A549 (cell line): ENCODE results near the gene TMEM132D.

Experiments used
- MAX ChIP-seq: IDR thresholded peaks from 2 replicates; pipeline ENCODE4 v1.6.1; 2012
- TF ChIP-seq, protein P1 (sequence below): fragments of >200 bp; sonication (Bioruptor Twin); formaldehyde crosslinking; IDR thresholded peaks from 3 replicates; pipeline ENCODE4 v1.5.1; 2016

DNA sequence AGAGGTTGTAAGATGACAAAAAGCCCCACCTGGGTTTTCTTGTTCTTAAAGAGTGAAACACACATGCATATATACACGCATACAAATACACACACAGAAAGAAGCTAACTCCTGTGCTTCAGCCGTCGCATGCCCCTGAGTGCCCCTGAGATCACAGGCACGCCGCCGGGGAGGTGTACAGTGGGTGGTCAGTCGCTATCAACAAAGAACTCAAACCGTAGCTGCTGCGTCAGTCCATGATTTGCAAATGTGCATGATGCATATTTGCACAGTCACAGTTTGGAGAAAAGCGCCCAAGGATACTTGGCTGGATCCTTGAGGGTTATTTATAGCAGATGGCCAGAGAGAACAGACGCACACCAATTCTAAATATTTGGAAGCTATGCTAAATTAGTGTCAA lies 206.9 kb downstream of the TMEM132D start:
- TF ChIP-seq, protein P1, sequence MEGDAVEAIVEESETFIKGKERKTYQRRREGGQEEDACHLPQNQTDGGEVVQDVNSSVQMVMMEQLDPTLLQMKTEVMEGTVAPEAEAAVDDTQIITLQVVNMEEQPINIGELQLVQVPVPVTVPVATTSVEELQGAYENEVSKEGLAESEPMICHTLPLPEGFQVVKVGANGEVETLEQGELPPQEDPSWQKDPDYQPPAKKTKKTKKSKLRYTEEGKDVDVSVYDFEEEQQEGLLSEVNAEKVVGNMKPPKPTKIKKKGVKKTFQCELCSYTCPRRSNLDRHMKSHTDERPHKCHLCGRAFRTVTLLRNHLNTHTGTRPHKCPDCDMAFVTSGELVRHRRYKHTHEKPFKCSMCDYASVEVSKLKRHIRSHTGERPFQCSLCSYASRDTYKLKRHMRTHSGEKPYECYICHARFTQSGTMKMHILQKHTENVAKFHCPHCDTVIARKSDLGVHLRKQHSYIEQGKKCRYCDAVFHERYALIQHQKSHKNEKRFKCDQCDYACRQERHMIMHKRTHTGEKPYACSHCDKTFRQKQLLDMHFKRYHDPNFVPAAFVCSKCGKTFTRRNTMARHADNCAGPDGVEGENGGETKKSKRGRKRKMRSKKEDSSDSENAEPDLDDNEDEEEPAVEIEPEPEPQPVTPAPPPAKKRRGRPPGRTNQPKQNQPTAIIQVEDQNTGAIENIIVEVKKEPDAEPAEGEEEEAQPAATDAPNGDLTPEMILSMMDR: no peak
- TF ChIP-seq MAX: no peak
